ENCODE data around the gene HSD17B12.
"Not testable (repeated sequence)": the region's sequence is repeated elsewhere in the genome, so short reads cannot be mapped to it uniquely, and the experiment has no call there.

HSD17B12 gene

DNA sequence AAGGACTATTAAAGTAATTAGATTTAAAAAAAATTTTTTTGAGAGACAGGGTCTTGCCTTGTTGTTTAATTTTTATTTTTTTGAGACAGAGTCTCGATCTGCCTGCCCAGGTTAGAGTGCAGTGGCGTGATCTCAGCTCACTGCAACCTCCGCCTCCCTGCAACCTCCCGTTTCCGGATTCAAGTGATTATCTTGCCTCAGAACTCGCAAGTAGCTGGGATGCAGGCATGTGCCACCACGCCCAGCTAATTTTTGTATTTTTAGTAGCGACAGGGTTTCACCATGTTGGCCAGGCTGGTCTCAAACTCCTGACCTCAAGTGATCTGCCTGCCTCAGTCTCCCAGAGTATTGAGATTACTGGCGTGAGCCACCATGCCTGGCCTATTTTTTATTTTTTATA lies 17.5 kb upstream of the HSD17B12 start:
- not testable (repeated sequence) for H2BK120ac ChIP-seq (ENCODE audit: low read depth, low read length); H2BK5ac ChIP-seq (ENCODE audit: low read length); H3K9ac ChIP-seq (ENCODE audit: low read depth, low read length, poor library complexity); H4K91ac ChIP-seq (ENCODE audit: low read depth, low read length, poor library complexity); H2AK5ac ChIP-seq (ENCODE audit: low read depth, low read length); H3K14ac ChIP-seq (ENCODE audit: low read length); H3K4ac ChIP-seq (ENCODE audit: low read length); H2AFZ ChIP-seq (ENCODE audit: low read length); H3K4me1 ChIP-seq (ENCODE audit: control insufficient read depth in 2 of 2, insufficient read depth in 1 of 2, low read depth in 1 of 2, low read length in 2 of 2); H2BK12ac ChIP-seq (ENCODE audit: low read length); H3K23ac ChIP-seq (ENCODE audit: low read depth, low read length, poor library complexity); H3K4me3 ChIP-seq (ENCODE audit: low read length in 2 of 2); DNase-seq (ENCODE audit: low spot score); H2BK15ac ChIP-seq (ENCODE audit: low read length); H3K79me1 ChIP-seq (ENCODE audit: low read depth, low read length); H3K9me3 ChIP-seq (replicated peaks in 1 of 2; ENCODE audit: control insufficient read depth in 2 of 2, insufficient read depth in 1 of 2, low read depth in 1 of 2, low read length in 2 of 2); H3K27ac ChIP-seq (replicated peaks; ENCODE audit: low read length); H3K18ac ChIP-seq (ENCODE audit: low read length); H3K36me3 ChIP-seq (replicated peaks in 1 of 2; ENCODE audit: control insufficient read depth in 2 of 2, insufficient read depth in 2 of 2, low read length in 2 of 2); H3K27me3 ChIP-seq (ENCODE audit: control insufficient read depth in 3 of 3, insufficient read depth in 3 of 3, low read depth in 1 of 3, low read length in 3 of 3); H3K4me2 ChIP-seq (ENCODE audit: insufficient read depth, low read length, poor library complexity, severe bottlenecking)
- H4K8ac ChIP-seq (ENCODE audit: low read depth, low read length): peak overlapping the region; percentile 65
- WGBS, 2 donors (ENCODE audit: extremely low coverage in 2 of 2, insufficient read length in 2 of 2, insufficient replicate concordance in 1 of 2): no CpG with 5 or more reads among the region's 9 CpGs

DNA sequence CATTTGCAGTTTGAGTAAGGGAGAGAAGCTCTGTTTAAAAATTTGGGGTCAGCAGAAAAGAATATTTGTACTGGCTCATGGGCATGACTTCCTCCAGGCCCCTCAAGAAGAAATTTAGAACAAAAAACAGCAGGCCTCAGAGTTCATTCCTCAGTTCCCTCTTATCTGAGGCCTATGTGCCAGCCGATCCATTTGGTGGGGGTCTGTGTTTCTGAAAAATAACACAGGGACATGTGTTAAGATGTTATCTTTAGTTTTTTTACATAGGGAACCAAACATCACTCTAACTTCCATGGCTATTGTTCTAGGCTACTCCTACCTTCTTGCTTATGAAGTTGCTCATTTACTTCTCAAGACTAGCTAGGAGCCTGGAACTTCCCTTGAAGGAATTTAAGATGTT lies 16.2 kb upstream of the HSD17B12 start:
- H2AFZ ChIP-seq (ENCODE audit: low read length): no peak overlapping the region
- H3K4me3 ChIP-seq (ENCODE audit: low read length in 2 of 2): no peak overlapping the region
- H4K8ac ChIP-seq (ENCODE audit: low read depth, low read length): no peak overlapping the region
- no peaks in the 10 kb centered on the region for H3K9me3 ChIP-seq (replicated peaks in 1 of 2; ENCODE audit: control insufficient read depth in 2 of 2, insufficient read depth in 1 of 2, low read depth in 1 of 2, low read length in 2 of 2)
- H3K4me2 ChIP-seq (ENCODE audit: insufficient read depth, low read length, poor library complexity, severe bottlenecking): no peak overlapping the region
- H3K18ac ChIP-seq (ENCODE audit: low read length): no peak overlapping the region
- H3K14ac ChIP-seq (ENCODE audit: low read length): no peak overlapping the region
- H2BK12ac ChIP-seq (ENCODE audit: low read length): no peak overlapping the region
- H2BK15ac ChIP-seq (ENCODE audit: low read length): no peak overlapping the region
- no peaks in the 10 kb centered on the region for H3K4me1 ChIP-seq (ENCODE audit: control insufficient read depth in 2 of 2, insufficient read depth in 1 of 2, low read depth in 1 of 2, low read length in 2 of 2)
- no peaks in the 10 kb centered on the region for H3K79me1 ChIP-seq (ENCODE audit: low read depth, low read length)
- no peak overlapping the region for H3K23ac ChIP-seq (ENCODE audit: low read depth, low read length, poor library complexity)
- H3K36me3 ChIP-seq (replicated peaks in 1 of 2; ENCODE audit: control insufficient read depth in 2 of 2, insufficient read depth in 2 of 2, low read length in 2 of 2): no peaks in the 10 kb centered on the region
- H3K9ac ChIP-seq (ENCODE audit: low read depth, low read length, poor library complexity): no peak overlapping the region
- no peak overlapping the region for H2BK120ac ChIP-seq (ENCODE audit: low read depth, low read length)
- no CpG with 5 or more reads among the region's 1 CpG for WGBS, 2 donors (ENCODE audit: extremely low coverage in 2 of 2, insufficient read length in 2 of 2, insufficient replicate concordance in 1 of 2)
- no peak overlapping the region for H3K4ac ChIP-seq (ENCODE audit: low read length)
- H2AK5ac ChIP-seq (ENCODE audit: low read depth, low read length): no peak overlapping the region
- no peak for DNase-seq (ENCODE audit: low spot score)
- H3K27ac ChIP-seq (replicated peaks; ENCODE audit: low read length): no peak overlapping the region
- no peak overlapping the region for H2BK5ac ChIP-seq (ENCODE audit: low read length)
- no peaks in the 10 kb centered on the region for H3K27me3 ChIP-seq (ENCODE audit: control insufficient read depth in 3 of 3, insufficient read depth in 3 of 3, low read depth in 1 of 3, low read length in 3 of 3)
- no peak overlapping the region for H4K91ac ChIP-seq (ENCODE audit: low read depth, low read length, poor library complexity)

GRCh38 chr11:43671284-43671683 lies 9.3 kb upstream of the HSD17B12 start:
- not testable (repeated sequence) for H3K9me3 ChIP-seq (replicated peaks in 1 of 2; ENCODE audit: control insufficient read depth in 2 of 2, insufficient read depth in 1 of 2, low read depth in 1 of 2, low read length in 2 of 2); H3K4me3 ChIP-seq (ENCODE audit: low read length in 2 of 2); H3K23ac ChIP-seq (ENCODE audit: low read depth, low read length, poor library complexity); H3K18ac ChIP-seq (ENCODE audit: low read length); H3K14ac ChIP-seq (ENCODE audit: low read length); H2AFZ ChIP-seq (ENCODE audit: low read length); H2BK5ac ChIP-seq (ENCODE audit: low read length); H3K4me1 ChIP-seq (ENCODE audit: control insufficient read depth in 2 of 2, insufficient read depth in 1 of 2, low read depth in 1 of 2, low read length in 2 of 2); H3K4me2 ChIP-seq (ENCODE audit: insufficient read depth, low read length, poor library complexity, severe bottlenecking); H2BK12ac ChIP-seq (ENCODE audit: low read length); H4K91ac ChIP-seq (ENCODE audit: low read depth, low read length, poor library complexity); H3K36me3 ChIP-seq (replicated peaks in 1 of 2; ENCODE audit: control insufficient read depth in 2 of 2, insufficient read depth in 2 of 2, low read length in 2 of 2); H4K8ac ChIP-seq (ENCODE audit: low read depth, low read length); H3K27me3 ChIP-seq (ENCODE audit: control insufficient read depth in 3 of 3, insufficient read depth in 3 of 3, low read depth in 1 of 3, low read length in 3 of 3); H2BK120ac ChIP-seq (ENCODE audit: low read depth, low read length); H3K79me1 ChIP-seq (ENCODE audit: low read depth, low read length); DNase-seq (ENCODE audit: low spot score); H2BK15ac ChIP-seq (ENCODE audit: low read length); H3K27ac ChIP-seq (replicated peaks; ENCODE audit: low read length); H2AK5ac ChIP-seq (ENCODE audit: low read depth, low read length); H3K4ac ChIP-seq (ENCODE audit: low read length); H3K9ac ChIP-seq (ENCODE audit: low read depth, low read length, poor library complexity)
- WGBS, 2 donors (ENCODE audit: extremely low coverage in 2 of 2, insufficient read length in 2 of 2, insufficient replicate concordance in 1 of 2): no CpG with 5 or more reads among the region's 6 CpGs

- H3K79me1 ChIP-seq (ENCODE audit: low read depth, low read length): no peaks in the 10 kb centered on the region
- H3K36me3 ChIP-seq (replicated peaks in 1 of 2; ENCODE audit: control insufficient read depth in 2 of 2, insufficient read depth in 2 of 2, low read length in 2 of 2): no peaks in the 10 kb centered on the region
- H4K91ac ChIP-seq (ENCODE audit: low read depth, low read length, poor library complexity): no peak overlapping the region
- H3K23ac ChIP-seq (ENCODE audit: low read depth, low read length, poor library complexity): no peak overlapping the region
- H2BK5ac ChIP-seq (ENCODE audit: low read length): no peak overlapping the region
- H4K8ac ChIP-seq (ENCODE audit: low read depth, low read length): no peak overlapping the region
- no peak overlapping the region for H2BK15ac ChIP-seq (ENCODE audit: low read length)
- H3K27me3 ChIP-seq (ENCODE audit: control insufficient read depth in 3 of 3, insufficient read depth in 3 of 3, low read depth in 1 of 3, low read length in 3 of 3): peaks cover 0 to 2% (median 0%) of the 10 kb centered on the region in 3 experiments
- no peak for DNase-seq (ENCODE audit: low spot score)
- peaks cover 0 to under 1% of the 10 kb centered on the region in 2 donors for H3K9me3 ChIP-seq (replicated peaks in 1 of 2; ENCODE audit: control insufficient read depth in 2 of 2, insufficient read depth in 1 of 2, low read depth in 1 of 2, low read length in 2 of 2)
- H3K9ac ChIP-seq (ENCODE audit: low read depth, low read length, poor library complexity): no peak overlapping the region
- H3K4me2 ChIP-seq (ENCODE audit: insufficient read depth, low read length, poor library complexity, severe bottlenecking): no peak overlapping the region
- no peak overlapping the region for H2BK120ac ChIP-seq (ENCODE audit: low read depth, low read length)
- no peak overlapping the region for H3K18ac ChIP-seq (ENCODE audit: low read length)
- no peaks in the 10 kb centered on the region for H3K4me1 ChIP-seq (ENCODE audit: control insufficient read depth in 2 of 2, insufficient read depth in 1 of 2, low read depth in 1 of 2, low read length in 2 of 2)
- no peak overlapping the region for H2BK12ac ChIP-seq (ENCODE audit: low read length)
- H2AFZ ChIP-seq (ENCODE audit: low read length): no peak overlapping the region
- no peak overlapping the region for H2AK5ac ChIP-seq (ENCODE audit: low read depth, low read length)
- WGBS, 2 donors (ENCODE audit: extremely low coverage in 2 of 2, insufficient read length in 2 of 2, insufficient replicate concordance in 1 of 2): no CpG with 5 or more reads among the region's 3 CpGs
- no peak overlapping the region for H3K4ac ChIP-seq (ENCODE audit: low read length)
- H3K27ac ChIP-seq (replicated peaks; ENCODE audit: low read length): no peak overlapping the region
- no peak overlapping the region for H3K4me3 ChIP-seq (ENCODE audit: low read length in 2 of 2)
- no peak overlapping the region for H3K14ac ChIP-seq (ENCODE audit: low read length)
Observed at GRCh38 chr11:43674560-43674959, 6.0 kb upstream of the HSD17B12 start.
